Measurements from ENCODE around the gene MRPL49.

- TF ChIP-seq POLR2AphosphoS5 (IDR thresholded peaks at IDR 0.05) (no peak), CTCF (IDR thresholded peaks at IDR 0.05) (no peak), EP300 (IDR thresholded peaks at IDR 0.05; ENCODE audit: low read depth) (no peak), POLR2A (IDR thresholded peaks at IDR 0.05) (no peak)
Measured at GRCh38 chr11:65170058-65170534, 48.0 kb downstream of the MRPL49 start, which contains the start of gene SPDYC.
